ENCODE results near the gene ATG7.

The ATG7 gene

DNA sequence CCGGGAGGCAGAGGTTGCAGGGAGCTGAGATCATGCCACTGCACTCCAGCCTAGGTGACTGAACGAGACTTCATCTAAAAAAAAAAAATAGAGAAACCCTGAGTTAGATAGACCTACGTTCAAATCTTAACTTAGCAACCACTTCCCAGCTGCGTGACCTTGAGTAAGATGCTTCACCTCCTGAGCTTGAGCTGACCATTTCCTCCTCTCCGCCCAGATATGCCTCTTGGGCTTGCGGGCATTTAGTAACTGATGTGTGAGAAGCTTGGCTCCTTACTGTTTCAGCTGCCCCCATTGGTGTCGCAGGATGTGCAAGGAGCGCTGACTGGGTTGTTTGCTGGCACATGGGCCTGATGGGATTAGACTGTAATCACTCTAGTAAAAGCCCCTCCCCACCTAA lies 26.9 kb upstream of the ATG7 start:
- TF ChIP-seq, protein P1, sequence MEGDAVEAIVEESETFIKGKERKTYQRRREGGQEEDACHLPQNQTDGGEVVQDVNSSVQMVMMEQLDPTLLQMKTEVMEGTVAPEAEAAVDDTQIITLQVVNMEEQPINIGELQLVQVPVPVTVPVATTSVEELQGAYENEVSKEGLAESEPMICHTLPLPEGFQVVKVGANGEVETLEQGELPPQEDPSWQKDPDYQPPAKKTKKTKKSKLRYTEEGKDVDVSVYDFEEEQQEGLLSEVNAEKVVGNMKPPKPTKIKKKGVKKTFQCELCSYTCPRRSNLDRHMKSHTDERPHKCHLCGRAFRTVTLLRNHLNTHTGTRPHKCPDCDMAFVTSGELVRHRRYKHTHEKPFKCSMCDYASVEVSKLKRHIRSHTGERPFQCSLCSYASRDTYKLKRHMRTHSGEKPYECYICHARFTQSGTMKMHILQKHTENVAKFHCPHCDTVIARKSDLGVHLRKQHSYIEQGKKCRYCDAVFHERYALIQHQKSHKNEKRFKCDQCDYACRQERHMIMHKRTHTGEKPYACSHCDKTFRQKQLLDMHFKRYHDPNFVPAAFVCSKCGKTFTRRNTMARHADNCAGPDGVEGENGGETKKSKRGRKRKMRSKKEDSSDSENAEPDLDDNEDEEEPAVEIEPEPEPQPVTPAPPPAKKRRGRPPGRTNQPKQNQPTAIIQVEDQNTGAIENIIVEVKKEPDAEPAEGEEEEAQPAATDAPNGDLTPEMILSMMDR (conservative IDR thresholded peaks at IDR 0.05), result no peak
- H3K27ac ChIP-seq, result no peak overlapping the region

DNA sequence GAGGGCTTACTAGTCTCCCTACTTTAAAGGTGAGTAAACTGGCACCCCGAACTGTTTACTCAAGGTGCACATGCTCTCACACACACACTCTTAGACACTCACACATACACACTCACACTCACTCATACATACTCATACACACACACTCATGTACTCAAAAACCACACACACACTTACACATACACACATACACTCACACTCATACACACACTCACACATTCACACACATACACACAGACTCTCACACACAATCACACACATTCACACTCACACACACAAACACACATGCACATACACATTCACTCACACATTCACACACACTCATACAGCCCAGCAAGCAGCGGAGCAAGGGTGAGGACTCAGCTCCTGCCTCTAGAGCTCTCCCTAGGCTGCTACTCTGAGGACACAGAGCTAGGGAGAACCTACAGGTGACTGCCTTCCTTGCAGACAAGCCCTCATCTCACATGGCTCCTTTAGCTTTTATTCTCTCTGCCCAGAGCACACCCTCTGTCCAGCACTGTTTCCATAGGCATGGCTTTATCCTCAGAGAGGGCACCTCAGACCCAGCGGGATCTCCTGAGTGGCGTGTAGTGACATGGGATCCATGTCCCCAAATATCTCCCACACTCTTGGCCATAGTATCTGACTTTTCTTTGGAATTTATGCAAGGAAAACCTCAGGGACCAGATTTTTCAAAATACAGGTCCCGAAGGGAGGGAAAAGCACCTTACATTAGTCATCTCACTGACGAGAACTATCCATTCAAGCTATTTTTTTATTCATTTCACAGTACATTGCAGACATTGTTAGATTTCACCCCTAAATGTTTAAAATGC lies 26.2 kb upstream of the ATG7 start:
- TF ChIP-seq, protein P1 (conservative IDR thresholded peaks at IDR 0.05), result no peak
- no peak overlapping the region for H3K27ac ChIP-seq

DNA sequence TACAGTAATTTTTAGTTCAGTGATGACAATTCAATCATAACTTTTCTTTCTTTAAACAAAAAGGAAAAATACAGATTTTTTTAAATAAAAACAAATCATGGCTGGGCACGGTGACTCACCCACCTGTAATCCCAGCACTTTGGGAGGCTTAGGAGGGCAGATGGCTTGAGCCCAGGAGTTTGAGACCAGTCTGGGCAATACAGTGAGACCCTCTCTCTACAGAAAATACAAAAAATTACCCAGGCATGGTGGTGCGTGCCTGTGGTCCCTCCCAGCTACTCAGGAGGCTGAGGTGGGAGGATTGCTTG lies 25.6 kb upstream of the ATG7 start:
- TF ChIP-seq, protein P1 (conservative IDR thresholded peaks at IDR 0.05), result no peak
- H3K27ac ChIP-seq, result no peak overlapping the region

DNA sequence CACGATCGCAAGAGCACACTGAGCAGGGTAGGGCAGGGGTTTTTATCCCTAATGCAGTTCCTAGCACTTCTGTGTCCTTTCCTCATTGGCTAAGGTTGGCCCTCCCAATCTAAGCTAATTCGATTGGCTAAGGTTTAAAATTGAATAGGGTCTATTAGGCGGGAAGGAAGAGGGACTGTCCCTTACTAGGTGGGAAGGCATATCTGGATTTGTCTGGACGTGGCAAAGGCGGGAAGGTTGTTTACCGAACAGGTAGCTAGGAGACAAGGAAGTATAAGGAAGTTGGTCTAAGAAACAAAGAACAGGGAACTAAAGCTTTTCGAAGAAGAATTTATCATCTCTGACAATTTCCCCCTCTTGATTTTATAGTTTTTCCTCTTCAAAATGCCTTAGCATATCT lies 24.8 kb upstream of the ATG7 start:
- H3K27ac ChIP-seq, result no peak overlapping the region
- TF ChIP-seq, protein P1 (conservative IDR thresholded peaks at IDR 0.05), result no peak

DNA sequence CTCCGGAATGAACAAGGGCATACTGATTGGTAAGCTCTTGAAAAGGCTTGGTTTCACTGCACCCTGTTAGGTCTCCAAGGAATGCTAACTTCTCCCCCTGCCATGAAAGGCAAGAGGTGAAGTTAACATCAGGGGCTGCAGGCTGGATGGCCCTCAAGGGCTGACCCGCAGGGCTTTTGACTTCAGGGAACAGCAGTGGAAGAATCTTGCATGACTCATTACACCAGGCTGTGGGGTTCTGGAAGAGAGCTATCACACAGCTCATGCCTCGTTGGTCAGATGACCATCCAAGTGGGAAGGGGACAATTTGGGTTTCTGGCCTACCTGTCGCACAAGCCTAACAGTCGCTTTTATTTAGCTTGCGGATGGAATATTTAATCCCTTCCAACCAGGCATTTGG lies 23.6 kb upstream of the ATG7 start:
- H3K27ac ChIP-seq, result no peak overlapping the region
- TF ChIP-seq, protein P1 (conservative IDR thresholded peaks at IDR 0.05), result no peak

DNA sequence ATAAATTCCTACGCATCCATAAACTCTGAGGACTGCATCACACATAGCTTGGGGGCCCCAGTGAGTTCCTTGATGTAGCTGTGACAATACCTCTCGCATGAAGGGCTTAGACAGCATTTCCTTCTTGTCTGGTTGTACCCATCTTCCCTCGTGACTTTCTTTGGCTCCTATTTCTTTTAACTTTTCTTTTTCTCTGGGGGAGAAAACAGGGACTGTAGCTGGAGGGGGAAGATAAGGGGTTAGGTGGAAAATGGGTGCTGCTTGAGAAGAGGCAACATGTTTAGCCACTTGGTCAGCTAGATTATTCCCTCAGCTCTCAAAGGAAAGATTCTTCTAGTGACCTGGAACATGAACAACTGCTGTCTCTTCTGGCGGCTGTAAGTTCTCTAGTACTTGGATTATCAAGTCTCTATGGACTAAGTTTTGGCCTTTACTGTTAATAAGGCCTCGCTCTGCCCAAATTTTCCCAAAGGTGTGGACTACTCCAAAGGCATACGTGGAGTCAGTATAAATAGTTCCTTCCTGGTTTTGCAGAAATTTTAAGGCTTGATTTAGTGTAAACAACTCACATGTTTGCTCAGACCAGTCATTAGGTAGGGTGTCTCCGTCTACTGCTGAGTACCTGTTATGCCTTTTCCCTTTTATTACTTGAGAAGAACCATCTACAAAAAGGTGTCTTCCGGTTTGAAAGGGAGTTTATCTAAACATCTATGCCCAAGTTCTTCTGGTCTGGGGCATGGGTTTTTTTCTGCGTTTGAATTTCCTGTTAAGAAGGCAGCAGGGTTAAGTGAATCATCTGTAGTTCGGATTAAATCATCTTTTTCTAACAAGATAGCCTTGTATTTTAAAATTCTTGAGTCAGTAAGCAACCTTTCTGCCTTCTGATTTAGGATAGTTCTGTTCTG lies 21.0 kb upstream of the ATG7 start:
- TF ChIP-seq, protein P1 (conservative IDR thresholded peaks at IDR 0.05), result no peak
- H3K27ac ChIP-seq, result peak overlapping the region; percentile 16; the same call in 1 of the 2 replicates

DNA sequence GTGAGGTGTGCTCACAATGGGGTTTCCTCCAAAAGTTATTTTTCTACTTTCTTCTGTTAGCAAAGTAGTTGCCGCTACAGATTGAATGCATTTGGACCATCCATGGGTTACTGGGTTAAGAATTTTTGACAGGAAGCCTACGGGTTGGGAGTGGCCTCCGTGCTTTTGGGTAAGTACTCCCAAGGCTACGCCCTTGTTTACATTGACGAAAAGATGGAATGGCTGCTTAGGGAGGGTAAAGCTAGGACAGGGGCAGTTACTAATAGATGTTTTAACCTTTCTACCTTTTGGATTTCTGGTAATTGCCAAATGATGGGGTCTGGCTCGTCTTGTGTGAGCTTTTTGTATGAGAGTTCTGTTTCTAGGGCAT lies 20.4 kb upstream of the ATG7 start:
- TF ChIP-seq, protein P1 (conservative IDR thresholded peaks at IDR 0.05), result no peak
- peak overlapping the region; percentile 16; the same call in 1 of the 2 replicates for H3K27ac ChIP-seq

Data from VCaP (cell line).